GM18520 (cell line): ENCODE results near the gene DNMT3L.

ENCODE experiments used
- ATAC-seq: cut with Tn5 transposase; IDR thresholded peaks from one replicate; pipeline ENCODE4 v1.9.1; 2021; ENCODE audit not compliant: unreplicated experiment

The DNMT3L gene

DNA sequence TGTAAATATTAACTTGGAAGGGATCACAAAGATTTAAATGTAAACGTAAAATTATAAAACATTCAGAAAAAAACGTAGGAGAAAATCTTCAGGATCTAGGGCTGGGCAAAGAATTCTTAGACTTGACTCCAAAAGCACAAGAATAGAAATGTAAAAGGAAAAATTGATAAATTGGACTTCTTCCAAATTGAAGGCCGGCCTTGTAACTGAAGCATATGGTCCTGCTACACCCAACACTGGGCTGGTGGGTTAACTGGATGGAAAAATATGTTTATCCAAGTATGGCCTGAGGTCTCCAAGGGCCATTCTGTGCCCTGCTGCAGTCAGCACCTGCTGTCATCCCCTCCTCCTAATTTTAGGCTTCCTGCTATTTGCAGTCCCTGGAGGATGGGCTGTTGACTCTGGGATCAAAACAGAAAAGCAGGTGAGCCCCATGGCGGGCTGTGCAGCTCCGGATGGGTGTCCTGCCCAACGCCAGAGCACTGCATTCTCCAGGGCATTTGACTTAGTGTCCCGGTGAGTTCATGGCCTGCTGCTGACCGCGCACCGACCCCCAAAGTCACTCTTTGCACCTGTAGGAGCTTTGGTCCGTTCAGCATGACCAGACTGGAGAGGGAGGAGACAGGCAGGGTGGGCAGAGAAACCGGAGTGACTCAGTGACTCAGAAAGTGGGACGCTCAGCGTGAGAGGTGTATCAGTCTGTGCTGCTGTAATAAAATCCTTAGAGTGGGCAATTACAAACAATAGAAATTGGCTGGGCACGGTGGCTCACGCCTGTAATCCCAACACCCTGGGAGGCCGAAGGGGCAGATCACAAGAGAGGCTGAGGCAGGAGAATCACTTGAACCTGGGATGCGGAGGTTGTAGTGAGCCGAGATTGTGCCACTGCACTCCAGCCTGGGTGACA, 17.9 kb upstream of the DNMT3L start:
- ATAC-seq = no peak

- ATAC-seq = no peak
These were observed 13.3 kb upstream of the DNMT3L start for GRCh38 chr21:44275041-44275440.

GRCh38 chr21:44273046-44273445, 11.3 kb upstream of the DNMT3L start:
- ATAC-seq = no peak

GRCh38 chr21:44272284-44272858, 10.7 kb upstream of the DNMT3L start:
- ATAC-seq = no peak

DNA sequence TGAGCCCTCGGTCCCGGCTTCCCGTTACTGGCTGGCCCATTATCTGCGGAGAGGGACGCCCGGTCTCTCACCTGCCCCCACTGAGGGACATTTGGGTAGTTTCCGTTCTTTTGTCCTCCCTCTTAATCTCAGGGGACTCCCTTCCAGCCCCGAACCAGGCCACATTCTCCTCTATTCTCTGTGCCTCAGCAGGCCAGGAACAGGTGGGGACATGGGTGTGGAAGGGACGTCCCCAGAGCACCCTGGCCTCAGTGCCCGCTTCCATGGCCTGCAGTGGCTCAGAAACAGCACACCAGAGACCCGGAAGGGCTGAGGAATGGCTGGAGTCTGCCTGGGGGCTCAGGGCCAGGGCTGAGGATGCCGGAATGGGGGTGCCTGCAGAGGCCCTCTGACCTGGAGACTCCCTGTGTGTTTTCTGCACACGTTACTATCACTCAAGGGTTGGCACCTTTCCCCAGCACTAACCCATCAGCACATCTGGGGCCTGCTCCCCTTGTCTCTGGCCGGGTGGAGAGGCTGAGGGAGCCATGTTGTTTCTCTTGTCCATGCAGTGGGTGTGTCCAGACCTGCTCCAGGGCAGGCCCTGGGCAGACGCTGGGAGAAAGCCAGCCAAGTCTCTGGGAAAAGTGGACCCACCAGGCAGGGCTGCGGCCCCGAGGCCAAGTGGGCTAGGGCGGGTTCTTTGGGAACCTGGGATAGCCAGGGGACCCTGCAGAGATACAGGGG, 10.0 kb upstream of the DNMT3L start:
- no peak for ATAC-seq

GRCh38 chr21:44269090-44269489, 7.4 kb upstream of the DNMT3L start:
- ATAC-seq = no peak

- no peak for ATAC-seq
These were observed 6.0 kb upstream of the DNMT3L start for GRCh38 chr21:44267655-44268142.

GRCh38 chr21:44265734-44266270, 4.1 kb upstream of the DNMT3L start:
- ATAC-seq = no peak

DNA sequence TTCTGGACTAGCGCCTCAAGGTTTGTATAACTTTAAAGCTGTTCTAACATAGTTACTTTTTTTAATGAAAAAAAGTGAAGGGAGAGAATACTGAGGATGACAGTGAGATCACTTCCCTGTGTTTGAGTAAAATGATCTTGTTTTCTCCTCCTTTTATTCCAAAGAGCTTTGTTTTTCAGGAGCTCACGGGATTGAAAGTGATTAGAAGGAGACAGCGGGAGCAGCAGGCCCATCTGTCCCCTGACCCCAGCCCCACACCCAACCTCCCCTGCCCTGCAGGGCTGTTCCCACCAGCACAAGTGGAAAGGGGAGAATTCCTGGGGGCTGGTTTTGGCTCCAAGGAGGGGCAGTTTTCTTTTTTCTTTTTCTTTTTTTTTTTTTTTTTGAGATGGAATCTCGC, 2.1 kb upstream of the DNMT3L start:
- no peak for ATAC-seq

- no peak for ATAC-seq
These were observed 1.6 kb upstream of the DNMT3L start for GRCh38 chr21:44263221-44263760.

- no peak for ATAC-seq
These were observed 800 bp upstream of the DNMT3L start for GRCh38 chr21:44262338-44263056.

- no peak for ATAC-seq
These were observed 686 bp downstream of the DNMT3L start for GRCh38 chr21:44260791-44261631.

- ATAC-seq = no peak
These were observed 1.6 kb downstream of the DNMT3L start for GRCh38 chr21:44260066-44260465.

GRCh38 chr21:44259082-44259705, 2.5 kb downstream of the DNMT3L start:
- no peak for ATAC-seq

DNA sequence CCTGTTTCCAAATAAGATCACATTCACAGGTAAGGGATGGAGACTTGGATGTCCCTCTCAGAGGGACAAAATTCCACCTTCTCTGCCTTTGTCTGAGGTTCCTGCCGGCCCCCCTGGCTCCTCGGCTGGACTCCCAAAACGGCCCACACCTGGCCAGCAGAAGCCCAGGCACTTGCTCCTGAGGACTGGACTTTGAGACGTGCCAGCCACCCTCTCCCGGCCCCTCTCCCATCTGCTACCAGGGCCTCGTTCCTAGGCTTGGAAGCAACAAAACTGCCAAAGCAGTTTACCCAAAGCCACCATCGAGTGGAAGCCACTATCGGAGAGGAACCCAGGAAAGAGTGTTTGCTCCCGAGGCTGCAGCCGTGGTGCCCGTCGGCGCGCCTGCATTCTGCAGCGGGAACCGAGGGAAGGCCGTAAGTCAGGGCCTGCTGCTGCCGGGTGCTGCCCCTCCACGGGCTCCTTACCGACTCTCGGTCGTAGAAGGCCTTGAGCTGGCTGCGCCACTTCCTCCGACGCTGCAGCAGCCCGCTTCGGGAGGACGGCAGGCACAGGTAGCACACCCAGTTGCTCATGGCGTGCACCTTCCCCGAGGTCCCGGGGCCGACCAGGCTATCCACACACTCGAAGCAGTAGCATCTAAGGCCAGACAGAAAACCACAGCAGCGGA, 3.5 kb downstream of the DNMT3L start:
- no peak for ATAC-seq

GRCh38 chr21:44255511-44255981, 6.2 kb downstream of the DNMT3L start:
- no peak for ATAC-seq

GRCh38 chr21:44253832-44254710, 7.6 kb downstream of the DNMT3L start:
- no peak for ATAC-seq
